ENCODE data around the gene RYR1.

DNA sequence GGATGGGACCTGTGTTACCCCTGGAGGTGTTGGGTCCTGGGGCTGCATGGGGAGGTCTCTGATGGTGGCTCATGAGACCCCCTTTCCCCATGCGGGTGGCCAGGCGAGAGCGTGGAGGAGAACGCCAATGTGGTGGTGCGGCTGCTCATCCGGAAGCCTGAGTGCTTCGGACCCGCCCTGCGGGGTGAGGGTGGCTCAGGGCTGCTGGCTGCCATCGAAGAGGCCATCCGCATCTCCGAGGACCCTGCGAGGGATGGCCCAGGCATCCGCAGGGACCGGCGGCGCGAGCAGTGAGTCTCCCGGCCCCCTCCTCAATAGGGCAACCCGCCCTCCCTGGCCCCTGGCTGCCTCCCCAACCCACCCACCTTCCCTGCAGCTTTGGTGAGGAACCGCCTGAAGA is 66.0 kb downstream of the RYR1 start:
- no peak for TF ChIP-seq POLR2AphosphoS5 (IDR thresholded peaks at IDR 0.05; ENCODE audit: low read depth, low read length)
- TF ChIP-seq, protein P1, sequence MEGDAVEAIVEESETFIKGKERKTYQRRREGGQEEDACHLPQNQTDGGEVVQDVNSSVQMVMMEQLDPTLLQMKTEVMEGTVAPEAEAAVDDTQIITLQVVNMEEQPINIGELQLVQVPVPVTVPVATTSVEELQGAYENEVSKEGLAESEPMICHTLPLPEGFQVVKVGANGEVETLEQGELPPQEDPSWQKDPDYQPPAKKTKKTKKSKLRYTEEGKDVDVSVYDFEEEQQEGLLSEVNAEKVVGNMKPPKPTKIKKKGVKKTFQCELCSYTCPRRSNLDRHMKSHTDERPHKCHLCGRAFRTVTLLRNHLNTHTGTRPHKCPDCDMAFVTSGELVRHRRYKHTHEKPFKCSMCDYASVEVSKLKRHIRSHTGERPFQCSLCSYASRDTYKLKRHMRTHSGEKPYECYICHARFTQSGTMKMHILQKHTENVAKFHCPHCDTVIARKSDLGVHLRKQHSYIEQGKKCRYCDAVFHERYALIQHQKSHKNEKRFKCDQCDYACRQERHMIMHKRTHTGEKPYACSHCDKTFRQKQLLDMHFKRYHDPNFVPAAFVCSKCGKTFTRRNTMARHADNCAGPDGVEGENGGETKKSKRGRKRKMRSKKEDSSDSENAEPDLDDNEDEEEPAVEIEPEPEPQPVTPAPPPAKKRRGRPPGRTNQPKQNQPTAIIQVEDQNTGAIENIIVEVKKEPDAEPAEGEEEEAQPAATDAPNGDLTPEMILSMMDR (IDR thresholded peaks at IDR 0.05): no peak
